Right lobe of liver (tissue), 6 donors: ENCODE measurements around the gene TCF4. TPM values are rescaled to one million over a fixed set of nuclear protein-coding genes. Genes with fewer than 3 reads are reported as not detected.

Experiments
- ATAC-seq, 4 donors: fragments of 200-7000 bp; cut with Tn5 transposase; one replicate each; pipeline ENCODE4 v1.9.1; 2020; ENCODE audit warnings: mild to moderate bottlenecking in 4 of 4, moderate library complexity in 4 of 4
- DNase-seq, 3 donors: peaks; one replicate each; pipeline ENCODE4 v3.0.0-alpha.2; 2020
- H3K27ac ChIP-seq, 3 donors: fragments of 200-600 bp; one replicate each; pipeline ENCODE4 v1.8.0; 2022
- H3K27me3 ChIP-seq, 2 donors: fragments of 200-600 bp; one replicate each; pipeline ENCODE4 v1.8.0; 2022
- H3K36me3 ChIP-seq, 4 donors: fragments of 200-600 bp; sonication (generic) in 1 of 4; one replicate each; pipeline versions ENCODE4 v1.5.1 to v1.8.0; 2017 to 2022; ENCODE audit warnings: control low read depth in 1 of 4
- H3K4me1 ChIP-seq, 4 donors: fragments of 200-600 bp; sonication (generic) in 1 of 4; one replicate each; pipeline versions ENCODE4 v1.5.1 to v1.8.0; 2017 to 2022; ENCODE audit warnings: control low read depth in 1 of 4
- H3K4me3 ChIP-seq, 3 donors: fragments of 200-600 bp; one replicate each; pipeline ENCODE4 v1.8.0; 2022
- H3K9me3 ChIP-seq, 4 donors: fragments of 200-600 bp; sonication (generic) in 1 of 4; one replicate each; pipeline versions ENCODE4 v1.5.1 to v1.8.0; 2017 to 2022; ENCODE audit warnings: control low read depth in 1 of 4
- CTCF ChIP-seq, 4 donors: fragments of 200-600 bp in 3 of 4; fragments of 450-650 bp in 1 of 4; IDR thresholded peaks; one replicate each; pipeline versions ENCODE4 v1.5.1 to v1.8.0; 2016 to 2022; ENCODE audit warnings: antibody characterized with exemption in 4 of 4, mild to moderate bottlenecking in 2 of 4
- POLR2A ChIP-seq: fragments of 450-650 bp; IDR thresholded peaks from one replicate; pipeline ENCODE4 v1.6.1; 2017; ENCODE audit warnings: antibody characterized with exemption, mild to moderate bottlenecking
- WGBS: methylation state at CpG from one replicate; pipeline ENCODE4 v1.1.6; 2018; ENCODE audit warnings: low coverage, low lambda C conversion rate; ENCODE audit not compliant: insufficient coverage; ENCODE audit errors: missing lambda C conversion rate; 5-methylcytosine and 5-hydroxymethylcytosine counted together
- intact Hi-C, 2 donors: fragments of 100-400 bp; cut with DNase I; formaldehyde crosslinking; loops; one replicate each; pipeline versions ENCODE4 v1.11.2 to v1.14.1; 2022
- total RNA-seq, 6 experiments: library from RNA; depleted of rRNA in 2 of 6; stranded (reverse); fragments of >200 nt in 2 of 6; fragmentation: NEBNext Ultra II Directional in 3 of 6; extraction: Animal tissue kit (Norgen Biotek cat#: 25700) in 3 of 6; gene quantifications; one replicate each; pipeline versions ENCODE4 v1.1.0 to v1.2.4, GENCODE V29; 2016 to 2023
- donor health status: DM: no; HTN: yes; CAD: no.
- donor health status: DM: no; HTN: no; CAD: no.
- donor health status: DM: no; HTN: no; CAD: no.
- donor health status: DM: no; HTN: yes; CAD: no.
- donor health status: DM: no; HTN: yes; CAD: no.

Gene TCF4
- total RNA-seq, 6 experiments from 2014 or later = 8.1 to 19.5 (median 10.4) TPM

GRCh38 chr18:55510809-55511208 lies 77.2 kb downstream of the TCF4 start:
- WGBS = 36% methylated on average over 5 of the region's 5 CpGs
- intact Hi-C loops = no loop called here
- ATAC-seq (peak; percentile 77 to 90 (median 82)), DNase-seq (no peak)
- H3K9me3 ChIP-seq = no peaks in the 10 kb centered on the region
- no peaks in the 10 kb centered on the region for H3K27me3 ChIP-seq
- H3K4me3 ChIP-seq = no peak overlapping the region
- H3K27ac ChIP-seq = peak overlapping the region; percentile 56 to 75 (median 66)
- H3K4me1 ChIP-seq = no peaks in the 10 kb centered on the region
- H3K36me3 ChIP-seq = no peaks in the 10 kb centered on the region
- TF ChIP-seq CTCF (IDR thresholded peaks at IDR 0.05) = no peak
- peak; percentile 44 for TF ChIP-seq POLR2A

- ATAC-seq = peak; percentile 34 to 49 (median 36)
- intact Hi-C loops = no loop called here
- Histone ChIP-seq H3K4me3 (no peak overlapping the region), H3K4me1 (no peaks in the 10 kb centered on the region), H3K36me3 (no peaks in the 10 kb centered on the region), H3K9me3 (no peaks in the 10 kb centered on the region), H3K27me3 (no peaks in the 10 kb centered on the region), H3K27ac (peak overlapping the region; percentile 56 to 75 (median 66))
- WGBS = 57% methylated on average over 4 of the region's 4 CpGs
- DNase-seq = no peak
- TF ChIP-seq CTCF (IDR thresholded peaks at IDR 0.05) (no peak), POLR2A (no peak)
These were observed 78.2 kb downstream of the TCF4 start for GRCh38 chr18:55509631-55510324.

GRCh38 chr18:55508651-55509050 lies 79.3 kb downstream of the TCF4 start:
- Histone ChIP-seq H3K27me3 (no peaks in the 10 kb centered on the region), H3K27ac (peak overlapping the region in 1 of 3 donors; percentile 75), H3K4me3 (no peak overlapping the region), H3K36me3 (no peaks in the 10 kb centered on the region), H3K4me1 (no peaks in the 10 kb centered on the region), H3K9me3 (no peaks in the 10 kb centered on the region)
- intact Hi-C loops = no loop called here
- 45% methylated on average over 4 of the region's 4 CpGs for WGBS
- no peak for DNase-seq
- TF ChIP-seq POLR2A (no peak), CTCF (IDR thresholded peaks at IDR 0.05) (no peak)
- ATAC-seq = no peak

- Histone ChIP-seq H3K9me3 (no peaks in the 10 kb centered on the region), H3K4me3 (no peak overlapping the region), H3K4me1 (no peaks in the 10 kb centered on the region), H3K27me3 (no peaks in the 10 kb centered on the region), H3K36me3 (no peaks in the 10 kb centered on the region), H3K27ac (no peak overlapping the region)
- intact Hi-C loops = no loop called here
- no peak for TF ChIP-seq POLR2A
- no peak for TF ChIP-seq CTCF (IDR thresholded peaks at IDR 0.05)
- ATAC-seq (peak in 1 of 4 donors; percentile 17), DNase-seq (no peak)
- WGBS = 50% methylated on average over 1 of the region's 1 CpG
These were observed 81.9 kb downstream of the TCF4 start for GRCh38 chr18:55506074-55506473.
